HG03469 (cell line): ENCODE measurements around the gene ENTR1.

Experiments used
- ATAC-seq: cut with Tn5 transposase; IDR thresholded peaks from one replicate; pipeline ENCODE4 v1.9.1; 2021; ENCODE audit warnings: mild to moderate bottlenecking, moderate library complexity, moderate number of reproducible peaks; ENCODE audit not compliant: unreplicated experiment

Gene ENTR1

DNA sequence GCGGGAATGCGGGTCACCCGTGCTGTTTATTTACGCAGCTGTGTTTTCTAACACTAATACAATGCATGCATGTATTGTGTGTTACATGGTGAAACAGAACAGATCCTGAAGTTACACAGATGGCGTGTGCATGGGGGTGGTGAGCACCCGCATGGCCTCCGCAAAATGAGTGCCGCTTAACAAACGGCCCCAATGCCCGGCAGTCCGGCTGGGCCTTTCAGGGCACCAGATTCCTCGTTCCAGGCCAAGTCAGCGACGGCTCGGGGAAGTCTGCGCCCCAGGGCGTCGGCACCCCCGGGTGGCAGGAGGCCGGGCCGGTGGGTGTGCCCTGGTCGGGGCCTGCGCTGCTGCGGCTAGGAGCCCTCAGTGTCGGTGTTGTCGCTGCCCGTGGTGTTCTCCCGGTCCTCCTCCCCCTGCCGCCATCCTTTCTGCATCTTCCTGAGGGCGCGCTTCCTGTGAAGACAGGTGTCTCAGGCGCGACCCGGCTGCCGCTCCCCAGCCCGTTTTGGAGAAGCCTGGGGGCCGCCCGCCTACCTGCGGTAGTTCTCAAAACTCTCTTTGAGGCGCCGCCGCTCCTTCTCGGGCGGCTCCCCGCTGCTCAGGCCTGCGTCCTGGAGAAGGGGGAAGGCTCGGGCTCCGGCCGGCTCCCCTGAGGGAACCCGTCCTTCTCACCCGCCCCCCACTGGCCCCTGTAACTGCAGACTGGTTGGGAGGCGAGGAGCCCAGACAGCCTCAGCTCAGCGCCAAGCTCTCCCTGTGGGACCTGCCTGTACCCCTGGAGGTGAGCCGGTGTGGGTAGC, 46.3 kb downstream of the ENTR1 start:
- ATAC-seq = no peak

DNA sequence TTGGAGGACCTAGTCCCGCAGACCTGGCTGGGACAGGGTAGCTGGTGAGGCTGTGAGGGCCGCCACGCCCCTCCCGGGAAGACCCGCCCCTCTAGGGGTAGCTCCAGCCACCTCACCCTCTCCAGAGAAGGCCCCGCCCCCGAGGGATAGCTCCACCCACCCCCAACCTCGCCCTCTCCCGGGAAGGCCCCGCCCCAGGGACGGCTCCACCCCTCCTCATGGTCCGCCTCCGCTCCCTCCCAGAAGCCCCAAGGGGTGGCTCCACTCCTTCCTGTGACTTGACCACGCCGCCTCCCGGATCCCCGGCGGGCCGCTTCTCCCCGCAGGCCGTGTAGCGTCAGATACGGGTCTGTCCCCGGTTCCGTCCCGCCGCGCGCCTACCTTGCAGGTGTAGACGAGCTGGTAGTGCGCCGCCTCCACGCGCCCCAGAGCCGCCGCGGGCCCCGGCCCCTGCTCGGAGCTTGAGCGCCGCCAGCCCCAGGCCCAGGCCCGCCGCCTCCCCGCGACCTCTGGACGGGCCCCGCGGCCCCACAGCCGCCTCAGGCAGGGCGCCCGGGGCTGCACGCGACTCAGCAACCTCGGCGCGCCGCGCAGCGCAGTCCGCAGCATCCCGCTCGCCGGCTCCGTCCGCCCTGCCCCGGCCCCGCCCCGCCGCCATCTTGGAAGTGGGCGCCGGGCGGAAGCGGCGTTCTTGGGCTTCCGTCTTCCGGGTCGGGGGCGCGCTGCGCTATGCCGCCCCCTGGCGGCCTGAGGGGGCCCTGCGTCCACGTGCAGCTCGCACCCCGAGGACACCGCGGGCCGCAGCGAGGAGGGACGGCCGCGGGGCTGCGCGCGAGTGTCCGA, 47.1 kb downstream of the ENTR1 start, which contains the start of gene DNLZ:
Gene DNLZ, minus strand, starts transcription at position 639 of the 843 bp plus-strand sequence. Its CDS starts 30 bp downstream, at position 609.
- ATAC-seq = peak; percentile 36

DNA sequence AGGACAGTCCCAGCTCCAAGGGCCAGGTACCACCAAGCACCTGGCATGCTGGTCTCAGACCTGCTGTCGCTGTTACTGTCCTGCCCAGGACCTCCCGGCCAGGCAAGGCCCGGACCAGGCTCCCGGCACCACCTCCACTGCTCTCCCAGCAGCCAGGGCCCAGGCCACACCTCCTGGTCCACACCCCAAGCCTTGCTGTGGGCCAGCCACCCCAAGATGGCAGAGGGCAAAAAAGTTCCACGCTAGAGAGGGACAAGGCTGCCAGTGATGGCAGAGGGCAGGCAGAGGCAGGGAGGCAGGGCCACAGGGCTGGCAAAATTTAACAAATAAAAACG, 48.0 kb downstream of the ENTR1 start:
- ATAC-seq = no peak

DNA sequence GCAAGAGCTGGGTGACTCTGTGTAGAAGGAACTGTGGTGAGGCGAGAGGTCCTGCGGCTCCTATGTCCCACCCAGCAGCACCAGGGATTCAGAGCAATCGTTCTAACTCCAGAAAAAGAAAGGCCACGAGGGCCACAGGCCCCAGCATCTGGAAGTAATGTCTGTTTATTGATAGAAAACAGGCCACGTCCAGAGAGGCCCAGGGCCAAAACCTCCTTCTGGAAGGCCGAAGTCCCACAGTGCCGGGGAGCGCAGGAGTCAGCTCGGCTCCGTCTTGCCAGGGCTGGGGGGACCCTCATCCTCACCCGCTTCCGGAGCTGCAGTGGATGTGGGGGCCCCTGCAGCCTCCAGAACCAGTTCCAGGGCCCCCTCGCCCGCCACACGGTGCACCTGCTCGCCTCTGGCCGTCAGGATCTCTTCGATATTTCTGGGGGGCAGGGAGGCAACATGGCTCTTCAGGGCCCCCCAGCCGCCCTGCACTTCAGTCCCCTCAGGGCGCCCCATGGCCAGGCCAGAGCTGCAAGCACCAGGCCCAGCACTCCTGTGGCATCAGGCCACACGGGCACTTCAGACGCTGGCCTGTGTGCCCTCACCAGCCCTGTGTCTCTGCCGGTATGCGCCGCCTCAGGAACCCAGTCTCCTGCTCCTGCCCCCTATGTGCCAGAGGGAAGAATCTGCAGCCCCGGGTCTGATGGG, 48.5 kb downstream of the ENTR1 start:
- no peak for ATAC-seq

DNA sequence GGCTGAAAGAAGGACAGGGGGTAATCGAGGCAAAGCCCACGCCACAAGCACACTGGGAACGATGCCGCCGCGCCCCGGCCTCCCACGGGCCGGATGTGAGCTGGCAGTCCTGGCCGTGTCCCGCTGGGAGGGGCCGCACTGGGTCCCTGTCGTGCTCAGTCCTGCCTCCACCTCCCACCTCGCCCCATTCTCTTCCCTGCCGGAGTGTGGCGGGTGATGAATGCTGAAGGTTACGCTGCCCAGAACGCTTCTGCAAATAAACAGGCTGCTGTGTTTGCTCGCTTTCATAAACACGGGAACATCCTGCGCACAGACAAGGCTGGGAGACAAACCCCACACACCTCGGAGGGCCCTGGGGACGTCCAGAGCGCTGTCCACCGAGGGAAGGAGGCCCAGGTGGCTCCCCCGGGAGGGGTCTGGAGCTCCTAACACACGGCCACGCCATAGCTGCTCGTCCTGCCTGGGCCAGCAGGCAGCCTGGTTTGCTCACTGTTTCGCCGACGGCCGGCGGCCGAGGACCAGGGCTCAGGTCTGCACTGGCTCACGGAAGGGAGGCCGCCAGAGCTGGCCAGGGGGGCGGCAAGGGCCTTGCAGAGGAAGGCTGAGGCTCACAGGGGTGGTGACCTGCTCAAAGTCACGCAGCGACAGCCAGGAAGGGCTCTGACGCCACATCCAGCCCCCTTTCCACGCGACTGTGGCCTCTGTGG, 49.2 kb downstream of the ENTR1 start:
- ATAC-seq = no peak

DNA sequence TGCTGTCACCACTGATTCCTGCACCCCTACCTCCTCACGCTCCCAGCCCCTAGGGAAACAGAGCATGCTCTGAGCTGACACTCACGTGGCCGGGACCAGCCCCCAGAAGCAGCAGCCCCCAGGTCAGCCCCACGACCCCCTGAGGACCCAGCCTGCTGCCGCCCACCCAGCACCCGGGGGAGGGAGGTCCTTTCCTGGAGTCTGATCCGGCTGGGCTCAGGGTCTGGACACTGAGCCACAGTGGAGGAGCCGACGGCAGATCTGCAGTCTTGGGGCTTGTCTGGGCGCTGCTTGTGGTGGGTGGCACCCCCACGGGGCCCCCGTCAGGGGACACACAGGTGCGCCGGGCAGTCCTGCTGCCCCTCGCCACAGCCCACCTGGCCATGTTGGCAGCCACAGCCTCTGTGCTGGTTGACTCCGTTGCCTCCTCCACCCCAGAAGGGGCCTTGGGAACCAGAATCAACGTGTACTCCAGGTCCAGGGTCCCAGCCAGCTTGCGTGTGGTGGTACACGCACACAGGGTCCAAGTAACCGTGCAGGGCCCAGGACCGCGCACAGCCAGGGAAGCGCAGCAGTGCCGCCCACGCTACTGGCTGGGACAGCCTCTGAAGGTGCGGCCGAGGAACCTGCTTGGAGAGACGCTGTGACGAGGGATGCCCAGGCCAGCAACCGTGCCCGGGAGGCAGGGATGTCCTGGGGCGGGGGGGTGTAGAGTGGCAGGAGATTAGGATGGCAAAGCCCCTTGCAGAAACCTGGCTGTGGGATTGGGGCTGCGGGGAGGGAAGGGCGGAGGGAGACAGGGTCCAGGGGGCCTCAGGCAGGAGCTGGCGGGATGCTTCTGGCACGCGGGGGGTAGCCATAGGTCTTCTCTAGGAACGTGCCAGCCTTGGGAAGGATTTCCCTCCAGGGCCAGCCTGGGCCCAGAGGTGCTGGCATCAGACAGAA, 50.4 kb downstream of the ENTR1 start:
- ATAC-seq = no peak

DNA sequence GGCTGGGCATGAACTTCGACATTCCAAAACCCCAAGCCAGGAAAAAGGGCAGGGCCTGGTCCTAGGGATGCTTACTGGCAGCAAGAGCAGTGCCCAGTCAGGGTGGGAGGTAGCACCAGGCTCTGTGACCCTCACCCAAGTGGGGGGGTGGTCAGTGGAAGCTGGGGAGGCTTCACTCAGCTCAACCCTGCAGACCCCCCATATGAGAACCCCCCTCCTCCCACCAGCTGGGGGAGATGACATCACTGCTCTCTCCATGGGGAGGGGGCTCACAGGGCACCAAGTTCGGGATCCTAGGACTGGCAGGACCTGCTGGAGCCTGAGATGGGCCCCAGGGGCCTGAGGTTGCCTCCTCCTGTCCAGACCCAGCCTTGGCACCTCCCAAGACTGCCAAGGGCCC, 51.5 kb downstream of the ENTR1 start:
- no peak for ATAC-seq

DNA sequence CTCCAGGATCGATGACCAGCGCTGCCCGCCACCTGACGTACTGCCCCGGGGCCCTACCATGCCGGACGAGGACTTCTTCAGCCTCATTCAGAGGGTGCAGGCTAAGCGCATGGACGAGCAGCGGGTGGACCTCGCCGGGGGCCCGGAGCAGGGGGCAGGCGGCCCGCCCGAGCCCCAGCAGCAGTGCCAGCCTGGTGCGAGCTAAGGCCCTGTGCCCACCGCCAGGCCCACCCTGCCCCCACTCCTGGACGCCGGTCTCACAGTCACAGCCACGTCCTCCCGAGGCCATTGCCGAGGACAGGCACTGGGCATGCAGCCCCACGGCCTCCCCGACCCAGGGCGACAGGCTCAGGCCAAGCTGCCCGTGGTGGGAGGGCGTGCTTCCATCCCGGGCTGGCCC, 52.4 kb downstream of the ENTR1 start:
- no peak for ATAC-seq

DNA sequence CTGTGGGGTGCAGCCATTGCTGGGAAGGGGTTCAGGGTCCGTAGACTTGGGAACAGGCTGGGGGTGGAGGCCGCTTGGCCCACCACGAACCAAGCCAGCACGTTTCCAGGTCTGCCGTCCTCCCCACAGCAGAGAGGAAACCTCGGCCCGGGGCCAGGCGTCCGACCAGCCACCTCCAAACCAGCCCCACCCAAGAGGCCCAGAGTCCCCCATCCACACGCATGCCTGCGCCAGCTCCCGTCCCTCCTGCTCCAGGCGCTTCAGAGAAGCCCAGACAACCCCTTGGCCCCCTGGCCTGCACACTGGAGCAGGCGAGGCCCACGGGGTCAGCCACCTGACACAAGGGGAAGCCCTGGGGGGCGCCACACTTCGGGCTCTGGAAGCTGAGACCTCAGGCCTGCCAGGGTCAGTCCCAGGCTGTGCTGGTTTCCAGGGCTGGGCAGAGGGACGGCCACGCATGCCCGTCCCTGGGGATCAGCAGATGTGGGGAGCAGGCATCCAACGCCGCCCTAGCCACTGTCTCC, 53.1 kb downstream of the ENTR1 start:
- no peak for ATAC-seq

DNA sequence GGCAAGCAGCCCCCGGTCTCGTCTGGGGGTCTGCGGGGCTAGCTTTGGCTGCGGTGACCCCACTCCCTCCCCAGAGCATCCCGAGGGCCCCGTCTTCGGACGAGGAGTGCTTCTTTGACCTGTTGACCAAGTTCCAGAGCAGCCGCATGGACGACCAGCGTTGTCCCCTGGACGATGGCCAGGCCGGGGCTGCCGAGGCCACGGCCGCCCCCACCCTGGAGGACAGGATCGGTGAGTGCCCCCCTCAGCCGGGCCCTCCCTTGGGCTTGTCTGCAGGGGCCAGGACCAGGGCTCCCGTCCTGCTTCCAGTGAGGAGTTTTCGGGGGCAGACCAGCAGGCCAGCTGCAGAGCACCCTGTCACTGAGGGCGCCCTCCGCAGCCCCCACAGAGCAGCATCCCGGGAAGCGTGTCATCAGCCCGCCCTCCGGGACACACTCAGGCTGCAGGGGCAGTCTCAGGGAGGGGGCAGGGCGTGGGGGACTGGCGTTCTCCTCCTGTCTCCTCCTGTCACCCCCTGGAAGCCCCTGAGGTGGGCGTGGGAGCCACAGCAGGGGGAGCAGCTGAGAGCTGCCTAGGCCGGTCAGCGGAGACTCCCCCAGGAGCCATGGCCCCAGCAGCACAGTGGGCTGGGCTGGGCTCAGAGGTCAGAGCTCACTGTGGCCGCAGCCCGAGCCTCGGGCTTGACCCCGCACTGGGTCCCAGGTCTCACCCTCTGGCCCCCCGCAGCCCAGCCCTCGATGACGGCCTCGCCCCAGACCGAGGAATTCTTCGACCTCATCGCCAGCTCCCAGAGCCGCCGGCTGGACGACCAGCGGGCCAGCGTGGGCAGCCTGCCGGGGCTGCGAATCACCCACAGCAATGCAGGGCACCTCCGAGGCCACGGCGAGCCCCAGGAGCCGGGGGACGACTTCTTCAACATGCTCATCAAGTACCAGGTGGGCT, 54.5 kb downstream of the ENTR1 start:
- ATAC-seq = no peak

DNA sequence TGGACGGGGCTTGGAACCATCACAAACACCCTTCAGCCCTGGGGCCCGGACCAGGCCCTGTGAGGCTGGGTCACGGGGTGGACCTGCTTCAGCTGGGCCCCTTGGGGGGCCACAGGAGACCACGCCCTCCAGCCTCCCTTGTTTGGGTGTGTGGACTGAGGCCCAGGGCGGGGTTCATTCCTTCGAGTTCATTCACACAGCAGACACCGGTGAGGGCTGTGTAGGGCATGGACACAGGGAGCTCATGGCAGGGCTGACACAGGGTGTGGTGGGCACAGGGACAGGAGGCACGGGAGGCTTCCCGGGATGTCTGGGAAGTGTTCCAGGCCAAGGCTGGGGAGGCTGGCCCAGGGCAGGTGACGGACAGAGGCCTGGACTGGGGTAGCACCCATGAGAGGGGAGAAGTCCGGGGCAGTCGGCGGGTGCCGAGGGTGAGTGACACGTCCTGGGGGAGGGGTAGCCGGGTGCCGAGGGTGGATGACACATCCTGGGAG, 55.8 kb downstream of the ENTR1 start:
- no peak for ATAC-seq

DNA sequence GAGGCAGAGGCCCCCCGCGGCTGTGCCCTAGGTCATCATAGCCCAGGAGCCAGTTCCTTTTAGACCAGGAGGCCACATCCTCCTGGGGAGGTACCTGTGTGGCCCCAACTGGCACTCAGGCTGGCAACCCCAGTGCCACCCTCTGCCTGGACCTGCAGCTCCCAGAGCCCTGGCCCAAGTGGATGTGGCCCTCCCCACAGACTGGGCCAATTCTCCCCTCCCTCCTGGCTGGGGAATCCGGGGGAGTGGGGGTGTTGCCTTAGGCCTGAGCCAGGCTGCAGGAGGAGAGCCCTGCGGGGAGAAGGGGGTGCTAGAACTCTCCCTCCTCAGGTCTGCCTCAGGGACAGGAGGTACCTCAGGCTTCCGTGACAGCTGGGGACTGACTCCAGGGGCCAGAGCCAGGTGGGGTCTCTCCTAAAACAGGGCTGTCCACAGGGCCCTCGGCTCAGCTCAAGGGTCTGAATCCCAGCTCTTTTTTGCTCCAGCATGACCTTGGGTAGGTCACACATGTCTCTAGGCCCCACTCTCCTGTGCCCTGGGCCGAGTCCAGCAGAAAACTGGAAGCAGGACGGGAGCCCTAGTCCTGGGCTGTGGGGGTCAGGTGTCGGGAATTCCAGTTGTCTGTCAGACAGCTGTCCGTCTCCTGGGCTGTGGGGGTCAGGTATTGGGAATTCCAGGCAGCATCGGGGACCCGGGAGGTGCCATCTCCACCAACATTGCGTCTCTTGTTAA, 56.5 kb downstream of the ENTR1 start:
- no peak for ATAC-seq

DNA sequence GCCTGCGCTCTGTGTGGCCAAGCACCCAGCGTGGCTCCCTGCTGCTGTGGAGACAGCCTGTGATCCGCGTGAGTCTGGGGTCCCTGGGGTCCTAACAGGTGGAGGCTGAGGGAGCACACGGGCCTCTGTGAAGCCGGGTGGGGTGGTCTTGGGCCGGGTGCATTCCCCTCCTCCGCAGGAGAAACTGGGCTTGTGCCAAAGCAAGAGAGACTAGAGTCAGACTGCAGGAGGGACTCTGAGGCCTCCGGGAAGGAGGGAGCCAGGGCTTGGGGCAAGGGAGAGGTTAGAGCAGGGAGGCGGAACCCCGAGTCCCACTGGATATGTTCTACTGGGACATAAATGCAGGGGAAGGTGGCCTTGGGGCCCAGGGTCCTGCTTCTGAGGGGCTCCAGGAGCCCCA, 57.3 kb downstream of the ENTR1 start:
- ATAC-seq = no peak

DNA sequence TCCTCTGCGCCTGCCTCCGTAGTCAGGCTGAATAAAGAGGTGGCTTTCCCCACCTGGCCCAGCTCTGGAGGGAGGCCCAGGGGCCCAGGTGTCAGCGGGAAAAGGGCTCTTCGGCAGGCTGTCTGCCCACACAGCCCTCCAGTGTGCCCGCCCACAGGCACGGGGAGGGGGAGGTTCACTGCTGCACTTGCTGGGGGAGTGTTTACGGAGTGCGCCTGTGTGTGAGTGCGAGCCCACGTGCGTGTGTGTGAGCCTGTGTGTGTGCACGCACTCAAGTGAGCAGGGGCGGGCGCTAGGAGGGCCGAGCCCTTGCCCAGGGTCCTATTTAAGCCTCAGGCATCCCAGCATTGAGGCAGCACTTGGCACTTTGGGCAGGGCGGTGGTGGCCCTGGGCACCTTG, 57.7 kb downstream of the ENTR1 start:
- no peak for ATAC-seq
